GM23338 (cell line): Measurements from ENCODE around the gene GAPVD1.

ENCODE experiments used
- EZH2 ChIP-seq: fragments of 200-600 bp; sonication (generic); IDR thresholded peaks from one replicate; pipeline ENCODE4 v1.8.0; 2017; ENCODE audit warnings: antibody characterized with exemption, mild to moderate bottlenecking, low read depth; ENCODE audit not compliant: unreplicated experiment
- EZH2phosphoT487 ChIP-seq: fragments of 200-600 bp; sonication (generic); IDR thresholded peaks from one replicate; pipeline ENCODE4 v1.8.1; 2018; ENCODE audit warnings: antibody characterized with exemption; ENCODE audit not compliant: unreplicated experiment
- POLR2AphosphoS5 ChIP-seq: IDR thresholded peaks from 2 replicates; pipeline ENCODE4 v1.6.1; 2016; ENCODE audit warnings: antibody characterized with exemption, low read depth
- TF ChIP-seq, protein P1 (sequence below), 2 experiments: fragments of 200-600 bp in 1 of 2; sonication (generic) in 1 of 2; conservative IDR thresholded peaks; 2 replicates each; pipeline versions ENCODE4 v1.5.1 to v1.6.1; 2016 to 2017; ENCODE audit warnings: antibody characterized with exemption in 2 of 2, low read depth in 2 of 2, mild to moderate bottlenecking in 2 of 2, moderate library complexity in 1 of 2
- TF ChIP-seq, protein P2 (sequence below): IDR thresholded peaks from one replicate; pipeline ENCODE4 v1.6.1; 2018; ENCODE audit warnings: antibody characterized with exemption; ENCODE audit not compliant: unreplicated experiment

DNA sequence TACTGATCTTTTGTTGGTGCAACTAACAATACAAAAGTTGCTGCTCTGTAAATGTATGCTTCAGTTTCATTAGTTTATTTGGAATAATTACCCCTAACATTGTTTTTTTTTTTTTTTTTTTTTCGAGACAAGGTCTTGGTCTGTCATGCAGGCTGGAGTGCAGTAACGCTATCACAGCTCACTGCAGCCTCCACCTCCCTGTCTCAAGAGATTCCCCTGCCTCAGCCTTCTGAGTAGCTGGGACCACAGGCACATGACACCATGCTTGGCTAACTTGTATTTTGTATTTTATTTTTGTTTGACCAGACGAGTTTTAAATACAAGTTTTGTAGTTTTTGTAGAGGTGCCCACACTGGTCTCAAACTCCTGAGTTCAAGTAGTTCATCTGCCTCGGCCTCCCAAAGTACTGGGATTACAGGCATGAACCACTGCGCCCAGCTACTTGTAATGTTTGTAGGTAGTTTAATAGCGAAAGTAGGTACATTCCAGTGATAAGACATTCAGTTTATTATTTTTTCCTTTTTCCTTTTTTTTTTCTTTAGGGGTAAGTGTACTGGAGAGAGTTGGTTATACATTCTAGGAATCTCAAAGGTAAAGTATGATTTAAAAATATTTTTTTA is 6.9 kb downstream of the GAPVD1 start:
- TF ChIP-seq, protein P1, sequence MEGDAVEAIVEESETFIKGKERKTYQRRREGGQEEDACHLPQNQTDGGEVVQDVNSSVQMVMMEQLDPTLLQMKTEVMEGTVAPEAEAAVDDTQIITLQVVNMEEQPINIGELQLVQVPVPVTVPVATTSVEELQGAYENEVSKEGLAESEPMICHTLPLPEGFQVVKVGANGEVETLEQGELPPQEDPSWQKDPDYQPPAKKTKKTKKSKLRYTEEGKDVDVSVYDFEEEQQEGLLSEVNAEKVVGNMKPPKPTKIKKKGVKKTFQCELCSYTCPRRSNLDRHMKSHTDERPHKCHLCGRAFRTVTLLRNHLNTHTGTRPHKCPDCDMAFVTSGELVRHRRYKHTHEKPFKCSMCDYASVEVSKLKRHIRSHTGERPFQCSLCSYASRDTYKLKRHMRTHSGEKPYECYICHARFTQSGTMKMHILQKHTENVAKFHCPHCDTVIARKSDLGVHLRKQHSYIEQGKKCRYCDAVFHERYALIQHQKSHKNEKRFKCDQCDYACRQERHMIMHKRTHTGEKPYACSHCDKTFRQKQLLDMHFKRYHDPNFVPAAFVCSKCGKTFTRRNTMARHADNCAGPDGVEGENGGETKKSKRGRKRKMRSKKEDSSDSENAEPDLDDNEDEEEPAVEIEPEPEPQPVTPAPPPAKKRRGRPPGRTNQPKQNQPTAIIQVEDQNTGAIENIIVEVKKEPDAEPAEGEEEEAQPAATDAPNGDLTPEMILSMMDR (conservative IDR thresholded peaks at IDR 0.05; ENCODE audit: low read depth in 2 of 2) = no peak
- TF ChIP-seq EZH2 (no peak), POLR2AphosphoS5 (no peak), EZH2phosphoT487 (no peak)
- TF ChIP-seq, protein P2, sequence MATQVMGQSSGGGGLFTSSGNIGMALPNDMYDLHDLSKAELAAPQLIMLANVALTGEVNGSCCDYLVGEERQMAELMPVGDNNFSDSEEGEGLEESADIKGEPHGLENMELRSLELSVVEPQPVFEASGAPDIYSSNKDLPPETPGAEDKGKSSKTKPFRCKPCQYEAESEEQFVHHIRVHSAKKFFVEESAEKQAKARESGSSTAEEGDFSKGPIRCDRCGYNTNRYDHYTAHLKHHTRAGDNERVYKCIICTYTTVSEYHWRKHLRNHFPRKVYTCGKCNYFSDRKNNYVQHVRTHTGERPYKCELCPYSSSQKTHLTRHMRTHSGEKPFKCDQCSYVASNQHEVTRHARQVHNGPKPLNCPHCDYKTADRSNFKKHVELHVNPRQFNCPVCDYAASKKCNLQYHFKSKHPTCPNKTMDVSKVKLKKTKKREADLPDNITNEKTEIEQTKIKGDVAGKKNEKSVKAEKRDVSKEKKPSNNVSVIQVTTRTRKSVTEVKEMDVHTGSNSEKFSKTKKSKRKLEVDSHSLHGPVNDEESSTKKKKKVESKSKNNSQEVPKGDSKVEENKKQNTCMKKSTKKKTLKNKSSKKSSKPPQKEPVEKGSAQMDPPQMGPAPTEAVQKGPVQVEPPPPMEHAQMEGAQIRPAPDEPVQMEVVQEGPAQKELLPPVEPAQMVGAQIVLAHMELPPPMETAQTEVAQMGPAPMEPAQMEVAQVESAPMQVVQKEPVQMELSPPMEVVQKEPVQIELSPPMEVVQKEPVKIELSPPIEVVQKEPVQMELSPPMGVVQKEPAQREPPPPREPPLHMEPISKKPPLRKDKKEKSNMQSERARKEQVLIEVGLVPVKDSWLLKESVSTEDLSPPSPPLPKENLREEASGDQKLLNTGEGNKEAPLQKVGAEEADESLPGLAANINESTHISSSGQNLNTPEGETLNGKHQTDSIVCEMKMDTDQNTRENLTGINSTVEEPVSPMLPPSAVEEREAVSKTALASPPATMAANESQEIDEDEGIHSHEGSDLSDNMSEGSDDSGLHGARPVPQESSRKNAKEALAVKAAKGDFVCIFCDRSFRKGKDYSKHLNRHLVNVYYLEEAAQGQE = no peak
